ENCODE data around the gene TCF3. TPM values are rescaled to one million over a fixed set of nuclear protein-coding genes. Genes with fewer than 3 reads are reported as not detected.
"Not testable (repeated sequence)": the region's sequence is repeated elsewhere in the genome, so short reads cannot be mapped to it uniquely, and the experiment has no call there.

Gene TCF3
- total RNA-seq, 8 experiments from 2014 or later = 25.2 to 106 (median 44.9) TPM

DNA sequence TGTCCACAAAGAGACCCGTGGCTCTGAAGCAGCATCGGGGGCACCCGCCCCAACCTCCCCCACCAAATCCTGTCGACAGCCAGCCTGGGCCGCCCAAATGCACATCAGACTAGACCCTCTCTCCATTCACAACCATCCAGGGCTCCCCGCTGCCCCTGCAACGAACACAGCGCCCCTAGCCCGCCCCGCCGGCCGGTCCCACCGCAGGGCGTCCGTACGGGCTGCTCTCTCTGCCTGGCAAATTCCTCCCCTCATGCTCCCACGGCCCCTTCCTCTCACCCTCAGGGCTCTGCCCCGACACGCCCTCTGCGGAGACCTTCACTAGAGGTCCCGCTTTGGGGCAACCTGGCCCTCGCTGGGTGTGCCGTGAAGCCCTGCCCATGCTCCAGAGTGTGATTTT, 7.1 kb downstream of the TCF3 start:
- Histone ChIP-seq H3K27ac (no peak overlapping the region), H3K4me3 (no peak overlapping the region), H3K4me1 (replicated peaks in 1 of 2) (peaks cover 0 to 3% of the 10 kb centered on the region in 2 donors)
- WGBS, 10 experiments = 90% methylated on average over 4 of the region's 23 CpGs; no CpG with 5 or more reads in 9 of the 10 experiments
- in situ Hi-C loops (cut with MboI; ENCODE audit: low pct_unique_long_range_greater_than_20kb in 2 of 9, low sequenced_read_pairs in 9 of 9, unreplicated experiment in 9 of 9) = no loop called here
- ATAC-seq (replicated peaks in 6 of 8) = no peak

DNA sequence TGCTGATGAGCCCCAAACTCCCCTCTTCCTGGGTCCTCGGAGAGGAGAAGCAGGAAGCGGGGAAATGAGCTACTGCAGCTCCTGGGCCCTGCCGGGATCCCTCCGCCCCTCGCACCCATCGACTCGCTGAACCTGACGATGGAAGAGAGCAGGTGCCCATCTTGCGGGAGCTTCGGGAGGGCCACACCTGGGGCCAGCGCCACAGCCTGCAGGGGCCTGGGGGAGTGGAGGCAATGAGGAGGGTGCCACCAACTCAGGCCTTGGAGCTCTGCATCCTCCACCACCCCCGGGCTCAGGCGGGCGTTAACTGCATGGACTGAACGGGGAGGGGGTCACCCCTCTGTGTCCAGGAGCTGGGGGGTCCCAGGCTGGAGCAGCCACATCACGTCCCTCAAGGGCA, 8.3 kb downstream of the TCF3 start:
- 100% methylated on average over 1 to 2 of the region's 16 CpGs; no CpG with 5 or more reads in 7 of the 10 experiments for WGBS, 10 experiments
- H3K27ac ChIP-seq = no peak overlapping the region
- H3K4me1 ChIP-seq (replicated peaks in 1 of 2) = no peaks in the 10 kb centered on the region
- ATAC-seq (replicated peaks in 6 of 8) = no peak
- H3K4me3 ChIP-seq = no peak overlapping the region
- in situ Hi-C loops (cut with MboI; ENCODE audit: low pct_unique_long_range_greater_than_20kb in 2 of 9, low sequenced_read_pairs in 9 of 9, unreplicated experiment in 9 of 9) = no loop called here

DNA sequence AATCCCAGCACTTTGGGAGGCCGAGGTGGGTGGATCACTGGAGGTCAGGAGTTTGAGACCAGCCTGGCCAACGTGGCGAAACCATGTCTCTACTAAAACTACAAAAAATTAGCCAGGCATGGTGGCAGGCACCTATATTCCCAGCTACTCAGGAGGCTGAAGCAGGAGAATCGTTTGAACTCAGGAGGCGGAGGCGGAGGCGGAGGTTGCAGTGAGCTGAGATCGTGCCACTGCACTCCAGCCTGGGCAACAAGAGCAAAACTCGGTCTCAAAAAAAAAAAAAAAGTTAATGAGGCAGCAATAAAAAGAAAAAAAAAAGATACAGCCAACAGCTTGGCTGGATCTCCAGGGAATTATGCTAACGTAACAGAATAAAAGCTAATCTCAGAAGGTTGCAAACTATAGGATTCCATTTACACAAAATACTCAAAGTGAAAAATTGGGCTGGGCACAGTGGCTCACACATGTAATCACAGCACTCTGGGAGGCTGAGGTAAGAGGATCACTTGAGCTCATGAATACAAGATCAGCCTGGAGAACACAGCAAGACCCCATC, 11.4 kb downstream of the TCF3 start:
- H3K27ac ChIP-seq; H3K4me3 ChIP-seq; in situ Hi-C loops (cut with MboI; ENCODE audit: low pct_unique_long_range_greater_than_20kb in 2 of 9, low sequenced_read_pairs in 9 of 9, unreplicated experiment in 9 of 9); ATAC-seq (replicated peaks in 6 of 8); H3K4me1 ChIP-seq (replicated peaks in 1 of 2): not testable (repeated sequence)
- 53 to 97% (median 82%) methylated on average over 1 to 10 of the region's 10 CpGs for WGBS, 10 experiments

DNA sequence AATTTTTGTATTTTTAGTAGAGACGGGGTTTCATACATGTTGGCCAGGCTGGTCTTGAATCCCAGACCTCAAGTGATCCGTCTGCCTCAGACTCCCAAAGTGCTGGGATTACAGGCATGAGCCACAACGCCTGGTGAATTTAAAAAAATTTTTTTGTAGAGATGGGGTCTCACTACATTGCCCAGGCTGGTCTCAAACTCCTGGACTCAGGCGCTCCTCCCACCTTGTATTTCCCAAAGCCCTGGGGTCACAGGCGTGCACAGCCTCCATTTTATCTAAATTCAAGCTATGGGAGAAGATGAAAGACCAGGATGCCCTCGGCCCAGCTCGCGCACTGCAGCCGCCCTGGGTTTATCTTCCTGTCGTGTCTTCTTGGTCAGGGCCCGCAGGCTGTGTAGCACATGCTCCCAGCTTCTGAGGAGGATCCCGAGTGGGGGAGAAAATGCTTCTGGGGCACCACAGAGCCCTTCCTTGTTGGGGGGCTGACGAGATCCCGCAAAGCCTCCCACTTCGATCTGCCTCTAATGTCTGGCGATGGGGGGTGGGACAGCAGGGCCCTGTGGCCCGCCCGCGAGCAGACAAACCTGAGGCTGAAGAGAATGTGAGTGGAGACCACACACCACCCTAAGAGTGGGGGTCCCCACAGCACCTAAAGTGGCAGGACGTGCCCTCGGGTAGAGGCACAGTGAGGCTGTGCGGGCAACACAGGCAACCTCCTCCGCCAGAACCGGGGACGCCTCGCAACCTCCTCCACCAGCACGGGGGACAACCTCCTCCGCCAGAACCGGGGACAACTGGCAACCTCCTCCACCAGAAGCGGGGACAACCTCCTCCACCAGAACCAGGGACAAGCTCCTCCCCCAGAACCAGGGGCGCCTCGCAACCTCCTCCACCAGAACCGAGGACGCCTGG, 15.8 kb downstream of the TCF3 start:
- H3K27ac ChIP-seq = no peak overlapping the region
- in situ Hi-C loops (cut with MboI; ENCODE audit: low pct_unique_long_range_greater_than_20kb in 2 of 9, low sequenced_read_pairs in 9 of 9, unreplicated experiment in 9 of 9) = no loop called here
- WGBS, 10 experiments = 87 to 100% (median 95%) methylated on average over 2 to 9 of the region's 34 CpGs; no CpG with 5 or more reads in 3 of the 10 experiments
- H3K4me1 ChIP-seq (replicated peaks in 1 of 2) = no peaks in the 10 kb centered on the region
- no peak for ATAC-seq (replicated peaks in 6 of 8)
- no peak overlapping the region for H3K4me3 ChIP-seq

DNA sequence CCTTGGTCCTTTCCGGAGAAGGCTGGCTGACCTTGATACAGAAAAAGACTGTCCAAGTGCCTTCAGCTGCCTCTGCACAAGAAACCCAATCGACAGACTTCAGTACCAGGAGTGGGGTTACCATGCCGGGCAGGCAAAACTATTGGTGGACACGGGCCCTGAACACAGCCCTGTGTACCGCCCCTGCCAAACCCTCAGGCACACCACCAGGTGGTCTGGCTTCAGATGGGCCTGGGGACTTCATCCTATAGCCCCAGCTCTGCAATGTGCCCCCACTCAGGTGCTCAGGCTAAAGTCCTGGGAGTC, 17.5 kb downstream of the TCF3 start:
- in situ Hi-C loops (cut with MboI; ENCODE audit: low pct_unique_long_range_greater_than_20kb in 2 of 9, low sequenced_read_pairs in 9 of 9, unreplicated experiment in 9 of 9) = no loop called here
- Histone ChIP-seq H3K27ac (no peak overlapping the region), H3K4me3 (no peak overlapping the region), H3K4me1 (replicated peaks in 1 of 2) (no peaks in the 10 kb centered on the region)
- no peak for ATAC-seq (replicated peaks in 6 of 8)
- WGBS, 10 experiments = 80 to 100% (median 100%) methylated on average over 1 to 3 of the region's 5 CpGs; no CpG with 5 or more reads in 3 of the 10 experiments

DNA sequence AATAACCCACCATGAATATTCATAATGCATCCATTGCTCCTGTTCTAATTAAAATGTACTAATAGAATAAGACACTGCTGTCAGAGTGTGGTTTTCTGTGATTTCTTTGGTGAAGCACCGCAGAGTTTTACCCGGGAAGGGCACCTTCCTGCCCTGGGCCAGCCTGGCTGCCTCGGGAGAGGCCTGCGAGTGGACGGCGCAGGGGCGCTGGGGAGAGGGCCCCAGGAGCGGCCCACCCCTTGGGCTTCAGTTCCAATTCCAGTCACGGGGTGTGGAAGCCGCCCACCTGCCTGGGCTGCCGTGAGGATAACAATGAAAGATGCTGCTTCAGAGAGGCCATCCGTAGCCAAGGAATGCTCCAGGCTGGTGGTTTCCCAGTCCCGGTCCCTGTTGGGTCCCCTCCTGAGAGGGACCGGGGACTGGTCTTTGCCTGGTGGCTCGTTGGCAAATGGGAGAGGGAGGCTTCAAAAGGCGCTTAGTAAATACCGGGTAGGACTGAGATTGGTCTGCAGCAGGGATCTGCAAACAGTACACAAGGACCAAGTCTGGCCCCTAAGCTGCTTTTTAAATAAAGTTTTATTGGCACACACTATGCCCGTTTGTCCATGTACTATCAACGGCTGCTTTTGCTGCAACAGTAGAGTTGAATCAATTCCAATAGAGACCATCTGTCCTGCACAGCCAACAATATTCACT, 18.0 kb downstream of the TCF3 start:
- no peak for ATAC-seq (replicated peaks in 6 of 8)
- Histone ChIP-seq H3K27ac (no peak overlapping the region), H3K4me1 (replicated peaks in 1 of 2) (no peaks in the 10 kb centered on the region), H3K4me3 (no peak overlapping the region)
- WGBS, 10 experiments = 60 to 100% (median 94%) methylated on average over 1 to 13 of the region's 19 CpGs; no CpG with 5 or more reads in 1 of the 10 experiments
- in situ Hi-C loops (cut with MboI; ENCODE audit: low pct_unique_long_range_greater_than_20kb in 2 of 9, low sequenced_read_pairs in 9 of 9, unreplicated experiment in 9 of 9) = no loop called here

DNA sequence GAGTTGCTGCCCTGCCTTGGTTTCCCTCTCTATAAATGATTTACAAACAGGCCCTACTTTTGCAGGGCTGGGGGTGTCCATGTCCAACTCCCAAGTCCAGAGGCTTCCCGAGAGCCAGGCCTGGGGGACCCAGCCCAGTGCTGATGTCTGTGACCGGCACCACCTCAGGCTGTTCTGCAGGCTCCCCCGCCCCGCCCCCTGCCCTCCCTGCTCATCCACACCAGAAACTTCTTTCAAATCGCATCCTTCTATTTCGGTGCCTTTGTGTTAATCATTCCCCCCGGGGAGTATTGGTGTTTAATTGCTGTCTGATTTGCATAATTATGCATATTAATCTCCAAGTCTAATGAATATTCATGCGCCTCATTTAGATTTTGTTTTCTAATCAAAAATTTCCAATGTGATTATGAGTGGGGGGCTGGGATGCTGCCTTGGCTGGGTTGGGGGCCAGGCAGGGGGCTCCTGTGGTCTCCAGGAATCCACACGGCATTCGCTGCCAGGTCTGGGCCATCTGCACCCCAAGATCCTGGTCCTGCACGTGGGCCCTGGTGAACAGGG, 19.1 kb downstream of the TCF3 start:
- Histone ChIP-seq H3K4me3 (no peak overlapping the region), H3K4me1 (replicated peaks in 1 of 2) (no peaks in the 10 kb centered on the region), H3K27ac (no peak overlapping the region)
- ATAC-seq (replicated peaks in 6 of 8) = peak in 3 of 8 experiments; percentile 27 to 61 (median 38)
- 80% methylated on average over 1 to 3 of the region's 11 CpGs; no CpG with 5 or more reads in 8 of the 10 experiments for WGBS, 10 experiments
- in situ Hi-C loops (cut with MboI; ENCODE audit: low pct_unique_long_range_greater_than_20kb in 2 of 9, low sequenced_read_pairs in 9 of 9, unreplicated experiment in 9 of 9) = no loop called here

DNA sequence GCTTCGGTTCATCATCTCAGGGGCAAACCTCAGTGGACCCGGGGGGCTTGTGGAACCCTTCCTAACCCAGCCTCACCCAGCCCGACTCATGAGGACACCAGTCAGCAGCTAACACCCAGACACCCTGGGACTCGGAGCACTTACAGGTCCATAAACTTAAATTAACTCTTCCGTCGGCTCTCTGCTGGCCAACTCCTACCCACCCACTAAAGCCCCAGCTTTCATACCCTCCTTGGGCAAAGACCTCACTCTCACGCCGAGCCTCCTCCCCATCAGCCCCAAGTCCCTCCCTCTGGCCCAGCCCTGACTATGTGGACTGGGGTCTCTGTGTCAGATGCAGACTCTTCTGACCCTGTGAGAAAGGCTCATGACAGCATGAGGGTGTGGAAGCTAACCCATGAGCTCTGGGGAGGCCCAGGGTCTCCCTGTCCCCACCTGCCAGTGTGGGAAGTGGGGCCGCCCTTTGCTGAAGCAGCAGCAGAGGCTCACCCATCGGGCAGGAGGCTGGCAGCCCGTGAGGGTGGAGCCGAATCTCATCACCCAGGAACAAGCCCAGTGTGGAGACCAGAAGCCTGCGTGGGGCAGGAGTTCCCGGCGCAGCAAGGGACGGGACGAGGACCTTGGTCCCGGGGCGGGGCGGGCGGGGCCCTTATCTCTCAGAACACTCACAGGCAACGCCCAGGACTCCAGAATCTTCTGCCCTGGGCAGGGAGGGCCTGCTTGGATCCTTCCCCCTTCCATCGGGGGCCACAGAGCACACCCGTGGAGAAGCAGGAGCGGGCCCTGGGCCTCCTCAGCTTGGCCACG, 19.8 kb downstream of the TCF3 start:
- H3K27ac ChIP-seq = no peak overlapping the region
- H3K4me1 ChIP-seq (replicated peaks in 1 of 2) = no peaks in the 10 kb centered on the region
- WGBS, 10 experiments = 80 to 100% (median 97%) methylated on average over 1 to 6 of the region's 26 CpGs; no CpG with 5 or more reads in 5 of the 10 experiments
- H3K4me3 ChIP-seq = no peak overlapping the region
- ATAC-seq (replicated peaks in 6 of 8) = peak in 3 of 8 experiments; percentile 47 to 86 (median 50)
- in situ Hi-C loops (cut with MboI; ENCODE audit: low pct_unique_long_range_greater_than_20kb in 2 of 9, low sequenced_read_pairs in 9 of 9, unreplicated experiment in 9 of 9) = no loop called here

DNA sequence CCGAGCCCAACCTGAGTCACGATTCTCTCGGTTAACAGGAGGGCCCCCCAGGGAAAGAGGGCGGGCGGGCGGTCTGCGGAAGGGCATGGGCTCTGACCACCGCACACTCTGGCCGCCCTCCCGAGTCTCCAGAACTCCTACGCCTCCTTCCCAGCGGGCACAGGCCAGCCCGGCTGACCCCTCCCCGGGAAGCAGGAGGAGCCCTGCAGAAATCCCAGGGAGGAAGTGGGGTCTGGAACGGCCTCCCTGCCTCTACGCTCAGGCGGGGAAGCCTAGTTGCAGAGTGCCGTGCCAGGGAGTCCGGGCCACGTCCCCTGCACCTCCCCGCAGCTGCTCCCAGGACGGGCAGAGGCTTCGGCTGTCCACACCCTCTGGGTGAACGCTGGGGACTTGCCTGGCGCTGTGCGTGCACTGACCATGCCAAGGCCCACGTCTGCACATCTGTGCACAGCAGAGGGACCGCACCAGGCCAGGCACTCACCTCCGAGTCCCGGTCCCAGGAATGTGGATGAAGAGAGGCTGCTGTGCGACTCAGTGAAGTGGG, 20.8 kb downstream of the TCF3 start:
- in situ Hi-C loops (cut with MboI; ENCODE audit: low pct_unique_long_range_greater_than_20kb in 2 of 9, low sequenced_read_pairs in 9 of 9, unreplicated experiment in 9 of 9) = no loop called here
- no peak overlapping the region for H3K27ac ChIP-seq
- H3K4me3 ChIP-seq = no peak overlapping the region
- no peaks in the 10 kb centered on the region for H3K4me1 ChIP-seq (replicated peaks in 1 of 2)
- WGBS, 10 experiments = 95 to 100% (median 100%) methylated on average over 1 to 6 of the region's 31 CpGs; no CpG with 5 or more reads in 7 of the 10 experiments
- no peak for ATAC-seq (replicated peaks in 6 of 8)

DNA sequence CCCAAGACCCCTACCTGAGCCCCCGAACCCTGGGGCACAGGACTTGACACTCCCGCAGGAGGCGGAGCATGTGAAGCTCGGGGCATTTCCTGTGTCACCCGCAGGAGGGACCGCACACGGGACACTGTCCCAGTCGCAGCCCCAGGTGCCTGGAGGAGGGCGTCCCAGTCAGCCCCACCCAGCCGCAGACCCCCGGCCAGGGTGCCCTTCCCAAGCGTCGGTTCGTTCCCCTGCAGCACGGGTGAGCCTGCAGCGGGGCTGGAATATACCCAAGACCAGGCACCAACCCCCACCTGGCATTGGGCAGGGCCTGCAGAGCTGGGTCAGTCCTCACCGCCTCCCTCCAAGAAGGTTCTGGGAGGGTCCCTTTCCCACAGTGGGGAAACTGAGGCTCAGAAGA, 21.6 kb downstream of the TCF3 start:
- in situ Hi-C loops (cut with MboI; ENCODE audit: low pct_unique_long_range_greater_than_20kb in 2 of 9, low sequenced_read_pairs in 9 of 9, unreplicated experiment in 9 of 9) = no loop called here

DNA sequence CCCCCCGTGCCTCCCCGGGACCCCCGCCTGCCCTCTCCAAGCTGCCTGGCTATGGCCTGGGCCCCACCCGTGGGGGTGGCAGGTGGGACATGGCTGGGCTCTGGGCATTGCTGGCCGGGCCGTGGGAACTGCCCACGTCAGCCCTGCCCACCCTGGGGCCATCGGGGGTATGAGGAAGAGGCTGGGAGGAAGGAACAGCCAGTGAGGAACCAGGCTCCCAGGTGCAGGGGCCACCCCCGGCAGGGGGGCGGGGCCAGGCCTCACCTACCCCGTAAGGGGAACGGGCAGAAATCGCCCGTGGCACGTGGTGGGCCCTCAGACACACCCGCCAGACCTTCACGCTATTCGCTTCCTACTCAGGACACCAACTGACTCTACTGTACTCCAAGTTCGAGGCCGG, 22.4 kb downstream of the TCF3 start:
- no peak overlapping the region for H3K4me3 ChIP-seq
- WGBS, 10 experiments = 90 to 100% (median 92%) methylated on average over 2 to 8 of the region's 20 CpGs; no CpG with 5 or more reads in 7 of the 10 experiments
- ATAC-seq (replicated peaks in 6 of 8) = peak in 1 of 8 experiments; percentile 16
- no peaks in the 10 kb centered on the region for H3K4me1 ChIP-seq (replicated peaks in 1 of 2)
- in situ Hi-C loops (cut with MboI; ENCODE audit: low pct_unique_long_range_greater_than_20kb in 2 of 9, low sequenced_read_pairs in 9 of 9, unreplicated experiment in 9 of 9) = no loop called here
- no peak overlapping the region for H3K27ac ChIP-seq

More for the DNA sequence above, 21.6 kb downstream of the TCF3 start:
- Histone ChIP-seq H3K27ac (no peak overlapping the region), H3K4me1 (replicated peaks in 1 of 2) (no peaks in the 10 kb centered on the region), H3K4me3 (no peak overlapping the region)
- ATAC-seq (replicated peaks in 6 of 8) = no peak
- WGBS, 10 experiments = 100% methylated on average over 1 of the region's 17 CpGs; no CpG with 5 or more reads in 9 of the 10 experiments

DNA sequence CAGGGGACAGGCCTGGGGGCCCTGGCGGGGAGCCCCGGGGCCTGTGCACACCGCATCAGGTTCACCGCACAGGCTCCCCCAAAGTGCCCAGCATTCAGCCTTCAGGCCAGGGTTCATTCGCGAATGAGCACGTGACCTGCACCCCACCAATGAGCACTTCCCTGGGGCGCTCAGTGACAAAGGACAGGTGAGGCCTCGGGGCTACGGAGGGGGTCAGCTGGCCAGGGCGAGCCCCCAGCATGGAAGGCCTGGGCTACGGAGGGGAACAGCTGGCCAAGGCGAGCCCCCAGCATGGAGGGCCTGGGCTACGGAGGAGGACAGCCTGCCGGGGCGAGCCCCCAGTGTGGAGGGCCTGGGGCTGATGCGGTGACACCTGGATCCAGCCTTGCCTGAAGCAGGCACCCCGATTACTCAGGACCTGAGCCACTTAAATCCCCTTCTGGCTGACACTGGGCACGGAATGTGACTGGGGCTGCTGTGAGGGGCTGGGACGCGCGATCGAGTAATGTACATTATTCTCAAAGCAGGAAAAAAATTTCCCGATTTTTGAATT, 23.1 kb downstream of the TCF3 start:
- ATAC-seq (replicated peaks in 6 of 8) = no peak
- Histone ChIP-seq H3K4me1 (replicated peaks in 1 of 2) (no peaks in the 10 kb centered on the region), H3K27ac (no peak overlapping the region), H3K4me3 (no peak overlapping the region)
- 90 to 95% methylated on average over 2 to 6 of the region's 24 CpGs; no CpG with 5 or more reads in 8 of the 10 experiments for WGBS, 10 experiments
- in situ Hi-C loops (cut with MboI; ENCODE audit: low pct_unique_long_range_greater_than_20kb in 2 of 9, low sequenced_read_pairs in 9 of 9, unreplicated experiment in 9 of 9) = no loop called here
